HG03575 (cell line): ENCODE data around the gene CHD2.

Experiments used
- ATAC-seq: cut with Tn5 transposase; IDR thresholded peaks from one replicate; pipeline ENCODE4 v1.9.1; 2021; ENCODE audit not compliant: unreplicated experiment, insufficient number of reproducible peaks, low FRiP score; ENCODE audit errors: extremely low read depth

CHD2 gene

DNA sequence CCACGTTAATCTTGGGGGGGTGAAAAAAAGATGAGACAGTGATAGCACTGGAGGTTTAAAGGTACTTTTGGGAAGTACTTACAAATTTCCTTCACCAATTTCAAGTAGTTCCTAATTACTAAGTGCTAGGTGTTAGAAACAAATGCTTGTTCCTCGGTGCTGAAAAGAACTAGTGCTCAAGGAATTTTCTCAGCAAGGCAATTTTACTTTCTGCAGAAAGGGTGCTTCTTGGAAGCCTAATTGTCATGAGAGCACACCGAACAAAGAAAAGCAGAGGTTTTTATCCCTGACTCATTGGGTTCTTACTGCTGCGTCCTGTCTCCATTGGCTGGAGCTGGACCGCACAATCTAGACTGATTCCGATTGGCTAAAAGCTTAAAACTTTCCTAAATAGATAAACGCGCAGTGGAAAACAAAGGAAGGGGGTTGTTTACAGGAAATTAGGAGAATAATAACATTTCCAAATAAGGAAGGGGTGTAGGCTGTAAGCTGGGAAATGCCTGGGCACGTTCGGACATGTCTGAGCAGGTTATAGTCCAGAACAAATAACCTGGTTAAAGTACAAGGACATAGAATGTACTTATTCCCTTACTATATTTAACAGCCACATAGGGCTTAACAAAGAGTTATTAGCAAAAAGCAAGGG, 49.6 kb downstream of the CHD2 start:
- no peak for ATAC-seq

DNA sequence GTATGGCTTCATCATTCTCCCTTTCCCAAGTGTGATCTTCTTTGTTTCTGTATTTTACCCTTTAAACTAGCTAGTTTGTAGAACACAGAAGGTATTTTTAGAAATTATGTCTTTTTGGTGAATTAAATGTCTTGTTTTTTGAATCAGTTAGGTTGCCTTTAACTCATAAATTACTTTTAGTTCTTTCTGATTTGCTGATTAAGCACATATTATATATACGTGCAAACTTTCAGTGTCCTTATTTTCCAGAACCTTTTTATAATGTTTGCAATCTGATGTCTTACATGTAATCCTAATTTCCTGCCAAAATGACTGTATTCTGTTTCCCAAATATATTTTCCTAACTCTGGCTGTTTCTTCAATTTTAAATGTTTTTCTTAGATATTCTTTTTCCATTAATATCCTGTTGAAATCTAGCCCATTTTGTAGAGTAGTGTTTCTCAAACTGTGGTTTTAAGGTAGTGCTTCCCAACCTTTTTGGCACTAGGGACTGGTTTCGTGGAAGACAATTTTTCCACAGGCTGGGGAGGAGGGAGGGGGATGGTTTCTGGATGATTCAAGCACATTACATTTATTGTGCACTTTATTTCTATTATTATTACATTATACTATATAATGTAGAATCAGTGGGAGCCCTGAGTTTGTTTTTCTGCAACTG, 51.8 kb downstream of the CHD2 start:
- ATAC-seq = no peak

DNA sequence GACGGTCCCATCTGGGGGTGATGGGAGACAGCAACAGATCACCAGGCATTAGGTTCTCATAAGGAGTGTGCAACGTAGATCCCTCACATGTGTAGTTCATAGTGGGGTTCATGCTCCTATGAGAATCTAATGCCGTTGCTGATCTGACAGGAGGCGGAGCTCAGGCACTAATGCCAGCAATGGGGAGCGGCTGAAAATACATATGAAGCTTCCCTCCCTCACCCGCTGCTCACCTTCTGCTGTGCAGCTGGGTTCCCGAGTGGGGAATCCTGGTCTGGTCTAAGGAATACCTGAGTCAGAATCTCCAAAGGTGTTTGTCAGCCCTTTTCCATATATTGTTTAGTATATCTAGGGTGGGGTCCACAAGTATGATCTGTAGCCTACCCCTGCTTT, 52.3 kb downstream of the CHD2 start:
- ATAC-seq = no peak

DNA sequence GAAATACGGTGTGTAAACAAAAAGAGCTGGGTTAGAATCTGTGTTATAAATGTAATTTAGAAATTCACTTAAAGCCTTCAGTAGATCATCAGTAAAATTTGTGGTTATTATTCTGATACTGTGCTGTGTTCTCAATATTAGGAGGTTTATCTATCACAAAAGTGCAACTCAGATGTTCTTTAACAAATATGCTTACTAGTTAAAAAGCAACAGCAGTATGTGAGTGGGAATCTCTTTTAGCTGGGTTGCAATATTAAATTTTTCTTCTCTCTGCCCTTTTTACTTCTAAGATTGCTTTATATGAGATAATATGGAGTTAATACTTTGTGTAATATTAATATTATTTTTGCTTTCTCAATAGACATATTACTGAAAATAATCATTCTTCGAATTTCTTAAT, 53.4 kb downstream of the CHD2 start:
- no peak for ATAC-seq

DNA sequence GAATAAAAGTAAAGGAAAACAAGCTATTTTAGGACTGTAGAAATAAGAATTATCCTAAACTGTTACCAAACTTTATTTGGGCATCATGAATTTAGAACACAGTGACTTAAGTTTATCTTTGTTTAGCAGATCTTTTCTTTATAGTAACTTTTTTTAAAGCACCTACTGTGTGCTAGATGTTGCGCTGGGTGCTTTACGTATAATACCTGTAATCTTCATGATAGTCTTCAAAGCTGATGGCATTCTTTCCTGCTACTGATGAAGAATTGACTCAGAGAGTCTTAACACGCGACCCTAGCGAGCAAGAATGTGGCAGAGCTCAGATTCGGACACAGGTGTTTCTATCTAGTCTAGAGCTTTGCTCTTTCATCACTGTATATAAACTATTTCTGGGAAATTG, 53.9 kb downstream of the CHD2 start:
- ATAC-seq = no peak

GRCh38 chr15:92954578-92954977, 54.5 kb downstream of the CHD2 start:
- ATAC-seq = no peak

DNA sequence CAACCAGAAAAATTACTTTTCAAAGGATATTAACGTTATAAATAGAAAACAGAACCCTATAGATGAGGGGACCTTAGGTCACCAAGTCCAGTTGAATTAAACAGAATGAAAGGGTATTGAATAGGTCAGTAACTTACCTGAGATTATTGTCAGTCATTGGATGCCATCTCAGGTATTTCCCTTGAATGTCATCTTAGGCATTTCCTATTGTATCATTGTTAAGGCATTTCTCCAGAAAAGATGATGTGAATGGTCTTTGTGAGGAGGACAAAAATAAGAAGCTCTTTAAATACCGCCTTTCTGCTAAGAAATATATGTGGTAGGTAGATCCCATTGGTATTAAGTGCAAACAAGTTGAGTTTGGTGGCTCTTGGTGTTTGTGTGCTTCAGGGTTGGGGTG, 55.6 kb downstream of the CHD2 start:
- ATAC-seq = no peak

- ATAC-seq = no peak
Observed at GRCh38 chr15:92958105-92958504, 58.0 kb downstream of the CHD2 start.

- ATAC-seq = no peak
Observed at GRCh38 chr15:92959219-92959618, 59.1 kb downstream of the CHD2 start.

GRCh38 chr15:92960996-92961681, 61.0 kb downstream of the CHD2 start:
- ATAC-seq = no peak

DNA sequence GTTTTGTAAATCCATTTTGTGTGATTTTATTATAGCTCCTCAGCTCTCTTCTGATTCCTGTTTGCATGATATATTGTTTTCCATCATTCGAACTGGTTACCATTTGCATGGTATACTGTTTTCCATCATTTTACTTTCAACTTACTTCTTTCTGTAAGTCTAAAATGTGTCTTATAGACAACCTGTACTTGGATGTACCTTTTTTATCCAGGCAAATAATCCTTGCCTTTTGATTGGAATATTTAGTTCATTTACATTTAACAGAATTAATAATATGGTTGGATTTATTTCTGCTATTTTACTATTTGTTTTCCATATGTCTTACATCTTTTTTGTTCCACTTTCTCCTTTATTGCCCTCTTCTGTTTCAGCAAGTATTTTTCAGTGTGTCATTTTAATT, 62.8 kb downstream of the CHD2 start:
- no peak for ATAC-seq

DNA sequence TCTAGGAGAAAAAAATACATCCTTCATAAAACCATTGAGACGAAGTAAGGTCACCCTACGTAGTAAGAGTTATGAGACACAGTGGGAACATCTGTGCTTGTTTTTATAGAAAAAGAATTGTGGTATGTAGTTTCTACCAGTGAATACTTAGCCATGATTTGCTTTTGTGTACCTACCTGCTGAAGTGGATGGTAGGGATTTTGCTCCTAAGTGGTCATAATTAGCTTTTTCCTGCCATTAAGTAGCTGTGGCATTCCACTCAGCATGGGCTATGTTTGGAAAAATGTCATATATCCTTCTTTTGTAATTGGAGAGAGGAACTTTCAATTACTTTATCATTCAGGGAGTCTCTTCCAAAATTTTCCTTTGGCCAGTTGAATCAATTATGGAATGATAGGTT, 63.7 kb downstream of the CHD2 start:
- no peak for ATAC-seq

- no peak for ATAC-seq
Observed at GRCh38 chr15:92968926-92969651, 69.0 kb downstream of the CHD2 start.

DNA sequence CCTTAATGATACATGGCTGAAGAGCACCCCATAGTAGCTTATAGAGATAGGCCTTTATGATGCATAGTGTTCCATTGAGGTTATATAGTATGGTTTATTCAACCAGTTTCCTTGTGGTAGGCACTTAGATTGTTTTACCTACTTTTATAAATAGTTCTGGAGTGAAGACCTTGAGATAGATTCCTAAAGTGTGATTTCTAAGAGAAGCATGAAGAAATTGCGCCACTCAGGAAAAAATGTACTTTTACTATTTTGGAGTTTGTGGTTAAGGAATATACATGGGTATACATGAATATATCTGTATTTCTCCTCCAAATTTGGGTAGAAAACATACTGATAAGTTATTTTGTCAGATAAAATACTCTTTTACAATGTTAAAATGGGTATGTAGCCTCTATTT, 70.5 kb downstream of the CHD2 start:
- ATAC-seq = no peak

DNA sequence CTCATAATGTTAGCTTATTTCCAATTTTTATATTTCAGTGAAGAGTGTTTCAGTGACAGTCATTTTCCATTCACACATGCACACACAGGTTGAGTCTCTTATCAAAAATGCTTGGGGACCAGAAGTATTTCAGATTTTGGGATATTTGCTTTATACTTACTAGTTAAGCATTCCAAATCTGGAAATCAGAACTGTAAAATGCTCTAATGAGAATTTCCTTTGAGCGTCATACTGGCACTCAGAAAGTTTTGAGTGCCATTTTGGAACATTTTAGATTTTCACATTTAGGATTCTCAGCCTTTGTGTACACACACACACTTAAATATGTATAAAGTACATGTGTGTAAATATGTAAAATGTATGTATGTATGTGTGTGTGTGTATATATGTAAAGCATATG, 71.0 kb downstream of the CHD2 start:
- ATAC-seq = no peak

GRCh38 chr15:92971713-92972112, 71.6 kb downstream of the CHD2 start:
- no peak for ATAC-seq

GRCh38 chr15:92974183-92974915, 74.2 kb downstream of the CHD2 start:
- ATAC-seq = no peak

DNA sequence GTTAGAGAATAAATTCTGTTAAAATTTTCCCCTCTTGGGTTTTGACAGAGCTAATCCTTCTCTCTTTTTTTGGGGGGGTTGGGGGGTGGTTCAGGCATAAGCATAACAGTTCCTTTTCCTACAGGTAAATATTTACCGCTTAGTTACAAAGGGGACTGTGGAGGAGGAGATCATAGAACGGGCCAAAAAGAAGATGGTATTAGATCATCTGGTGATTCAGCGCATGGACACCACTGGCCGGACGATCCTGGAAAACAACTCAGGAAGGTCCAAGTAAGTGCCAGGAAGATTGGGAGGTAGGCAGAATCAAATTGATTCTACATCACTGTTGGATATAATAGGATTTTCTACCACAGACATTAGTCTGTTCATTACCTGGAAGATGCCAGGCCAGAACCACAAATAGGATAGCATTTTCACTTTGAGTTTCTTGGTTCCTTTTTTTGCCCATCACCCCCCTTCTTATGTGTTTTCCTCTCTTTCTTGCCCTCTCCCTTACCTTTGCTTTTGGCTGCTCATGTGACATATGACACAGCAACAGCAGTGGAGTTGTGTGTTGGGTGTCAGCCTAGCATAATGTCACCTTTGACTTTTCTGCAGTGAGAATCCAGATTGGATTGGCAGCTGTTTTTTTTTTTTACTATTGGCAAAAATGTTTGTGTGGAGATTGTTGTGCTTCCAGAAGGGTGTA, 79.0 kb downstream of the CHD2 start:
- ATAC-seq = no peak

GRCh38 chr15:92981333-92981732, 81.2 kb downstream of the CHD2 start:
- no peak for ATAC-seq
